ENCODE results near the gene THSD7A. TPM values are rescaled to one million over a fixed set of nuclear protein-coding genes. Genes with fewer than 3 reads are reported as not detected.

THSD7A gene
- total RNA-seq, 1 experiment from 2014 or later, result 5.9 TPM

- Mint-ChIP-seq H3K9me3 (ENCODE audit: low read depth, unreplicated experiment) (no peaks in the 10 kb centered on the region), H3K4me3 (ENCODE audit: low read depth, unreplicated experiment) (no peak overlapping the region), H3K36me3 (ENCODE audit: insufficient read depth, unreplicated experiment) (no peaks in the 10 kb centered on the region), H3K27ac (ENCODE audit: unreplicated experiment) (no peak overlapping the region), H3K27me3 (ENCODE audit: unreplicated experiment) (no peaks in the 10 kb centered on the region), H3K4me1 (ENCODE audit: low read depth, unreplicated experiment) (no peaks in the 10 kb centered on the region)
- DNase-seq, result no peak
- CTCF ChIA-PET, result no interaction called here
- intact Hi-C loops (cut with micrococcal nuclease; ENCODE audit: unreplicated experiment), result no loop called here
- no TSS peak for BruUV-seq (replicated peaks)
- no peak for TF ChIP-seq CTCF (IDR thresholded peaks at IDR 0.05; ENCODE audit: unreplicated experiment)
Measured at GRCh38 chr7:11576310-11576709, 255.7 kb downstream of the THSD7A start.

DNA sequence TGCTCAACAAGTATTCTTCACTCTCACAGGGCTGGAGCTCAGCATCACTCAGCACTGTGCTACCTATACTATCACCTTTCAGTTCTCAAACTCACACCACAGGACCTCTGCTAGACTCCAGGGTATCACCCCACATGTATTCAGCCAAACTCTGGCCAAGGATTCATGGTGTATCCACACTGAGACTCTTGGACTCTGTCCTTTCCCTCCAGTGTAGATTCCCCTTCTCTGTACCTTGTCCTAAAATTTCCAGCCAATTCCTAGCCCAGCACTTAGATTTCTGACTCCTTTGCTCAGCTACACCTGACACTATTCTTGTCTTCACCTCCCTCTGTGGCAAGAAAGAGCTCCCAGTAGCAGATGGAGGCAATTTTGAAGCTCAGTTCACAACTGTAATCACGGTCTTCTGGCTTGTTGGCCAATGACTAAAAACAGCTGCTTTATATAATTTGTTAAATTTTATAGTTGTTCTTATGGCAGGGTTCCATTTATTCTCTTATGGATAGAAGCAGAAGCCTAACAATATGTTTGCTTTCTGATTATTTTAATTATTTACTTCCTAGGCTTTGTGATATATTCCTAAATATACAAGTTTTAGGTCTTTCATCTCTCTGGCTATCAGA is 258.8 kb downstream of the THSD7A start:
- no TSS peak for BruUV-seq (replicated peaks)
- Mint-ChIP-seq H3K27ac (ENCODE audit: unreplicated experiment) (no peak overlapping the region), H3K4me1 (ENCODE audit: low read depth, unreplicated experiment) (peaks cover 11% of the 10 kb centered on the region), H3K9me3 (ENCODE audit: low read depth, unreplicated experiment) (no peaks in the 10 kb centered on the region), H3K36me3 (ENCODE audit: insufficient read depth, unreplicated experiment) (no peaks in the 10 kb centered on the region), H3K4me3 (ENCODE audit: low read depth, unreplicated experiment) (no peak overlapping the region), H3K27me3 (ENCODE audit: unreplicated experiment) (no peaks in the 10 kb centered on the region)
- intact Hi-C loops (cut with micrococcal nuclease; ENCODE audit: unreplicated experiment), result no loop called here
- no peak for TF ChIP-seq CTCF (IDR thresholded peaks at IDR 0.05; ENCODE audit: unreplicated experiment)
- CTCF ChIA-PET, result no interaction called here
- DNase-seq, result no peak

- no peak for DNase-seq
- CTCF ChIA-PET, result no interaction called here
- Mint-ChIP-seq H3K4me3 (ENCODE audit: low read depth, unreplicated experiment) (no peak overlapping the region), H3K27ac (ENCODE audit: unreplicated experiment) (no peak overlapping the region), H3K9me3 (ENCODE audit: low read depth, unreplicated experiment) (no peaks in the 10 kb centered on the region), H3K27me3 (ENCODE audit: unreplicated experiment) (no peaks in the 10 kb centered on the region), H3K4me1 (ENCODE audit: low read depth, unreplicated experiment) (peaks cover 11% of the 10 kb centered on the region), H3K36me3 (ENCODE audit: insufficient read depth, unreplicated experiment) (no peaks in the 10 kb centered on the region)
- no TSS peak for BruUV-seq (replicated peaks)
- intact Hi-C loops (cut with micrococcal nuclease; ENCODE audit: unreplicated experiment), result no loop called here
- TF ChIP-seq CTCF (IDR thresholded peaks at IDR 0.05; ENCODE audit: unreplicated experiment), result no peak
Measured at GRCh38 chr7:11570922-11571550, 261.0 kb downstream of the THSD7A start.

GRCh38 chr7:11570205-11570604 is 261.8 kb downstream of the THSD7A start:
- no TSS peak for BruUV-seq (replicated peaks)
- no peaks in the 10 kb centered on the region for H3K36me3 Mint-ChIP-seq (ENCODE audit: insufficient read depth, unreplicated experiment)
- CTCF ChIA-PET, result no interaction called here
- no peak for TF ChIP-seq CTCF (IDR thresholded peaks at IDR 0.05; ENCODE audit: unreplicated experiment)
- DNase-seq, result no peak
- H3K27ac Mint-ChIP-seq (ENCODE audit: unreplicated experiment), result no peak overlapping the region
- H3K4me1 Mint-ChIP-seq (ENCODE audit: low read depth, unreplicated experiment), result peaks cover 11% of the 10 kb centered on the region
- no peaks in the 10 kb centered on the region for H3K9me3 Mint-ChIP-seq (ENCODE audit: low read depth, unreplicated experiment)
- no peak overlapping the region for H3K4me3 Mint-ChIP-seq (ENCODE audit: low read depth, unreplicated experiment)
- intact Hi-C loops (cut with micrococcal nuclease; ENCODE audit: unreplicated experiment), result no loop called here
- no peaks in the 10 kb centered on the region for H3K27me3 Mint-ChIP-seq (ENCODE audit: unreplicated experiment)

Data from Calu3 (cell line).